Measurements from ENCODE around the gene NT5C3A.

DNA sequence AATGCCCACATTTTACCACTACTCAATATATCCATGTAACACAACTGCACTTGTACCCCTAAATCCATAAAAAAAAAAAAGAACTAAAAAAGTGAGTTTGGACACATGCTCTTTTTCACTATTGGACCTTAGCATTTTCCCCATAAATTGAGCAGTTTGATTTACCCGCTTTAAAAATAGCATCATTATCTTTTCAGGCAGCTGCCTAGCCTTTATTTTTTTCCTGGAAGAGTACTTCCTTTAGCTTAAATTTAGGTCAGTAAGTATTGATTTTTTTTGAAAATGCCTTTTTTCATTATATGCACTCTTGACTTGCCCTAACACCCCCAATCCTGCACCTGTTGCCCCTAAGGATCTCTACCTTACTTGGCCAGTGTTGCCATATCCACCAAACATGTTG lies 5.3 kb upstream of the NT5C3A start:
- TF ChIP-seq, protein P1, sequence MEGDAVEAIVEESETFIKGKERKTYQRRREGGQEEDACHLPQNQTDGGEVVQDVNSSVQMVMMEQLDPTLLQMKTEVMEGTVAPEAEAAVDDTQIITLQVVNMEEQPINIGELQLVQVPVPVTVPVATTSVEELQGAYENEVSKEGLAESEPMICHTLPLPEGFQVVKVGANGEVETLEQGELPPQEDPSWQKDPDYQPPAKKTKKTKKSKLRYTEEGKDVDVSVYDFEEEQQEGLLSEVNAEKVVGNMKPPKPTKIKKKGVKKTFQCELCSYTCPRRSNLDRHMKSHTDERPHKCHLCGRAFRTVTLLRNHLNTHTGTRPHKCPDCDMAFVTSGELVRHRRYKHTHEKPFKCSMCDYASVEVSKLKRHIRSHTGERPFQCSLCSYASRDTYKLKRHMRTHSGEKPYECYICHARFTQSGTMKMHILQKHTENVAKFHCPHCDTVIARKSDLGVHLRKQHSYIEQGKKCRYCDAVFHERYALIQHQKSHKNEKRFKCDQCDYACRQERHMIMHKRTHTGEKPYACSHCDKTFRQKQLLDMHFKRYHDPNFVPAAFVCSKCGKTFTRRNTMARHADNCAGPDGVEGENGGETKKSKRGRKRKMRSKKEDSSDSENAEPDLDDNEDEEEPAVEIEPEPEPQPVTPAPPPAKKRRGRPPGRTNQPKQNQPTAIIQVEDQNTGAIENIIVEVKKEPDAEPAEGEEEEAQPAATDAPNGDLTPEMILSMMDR (IDR thresholded peaks at IDR 0.05) = no peak
- TF ChIP-seq POLR2A (IDR thresholded peaks at IDR 0.05) = no peak

Data from testis (tissue), 2 donors.